NCI-H128 (cell line): ENCODE data around the gene TMEM198.

Experiments
- DNase-seq: peaks from one replicate; lab custom pipeline; 2025; ENCODE audit not compliant: unreplicated experiment; lab: John Stamatoyannopoulos, UW

Gene TMEM198

DNA sequence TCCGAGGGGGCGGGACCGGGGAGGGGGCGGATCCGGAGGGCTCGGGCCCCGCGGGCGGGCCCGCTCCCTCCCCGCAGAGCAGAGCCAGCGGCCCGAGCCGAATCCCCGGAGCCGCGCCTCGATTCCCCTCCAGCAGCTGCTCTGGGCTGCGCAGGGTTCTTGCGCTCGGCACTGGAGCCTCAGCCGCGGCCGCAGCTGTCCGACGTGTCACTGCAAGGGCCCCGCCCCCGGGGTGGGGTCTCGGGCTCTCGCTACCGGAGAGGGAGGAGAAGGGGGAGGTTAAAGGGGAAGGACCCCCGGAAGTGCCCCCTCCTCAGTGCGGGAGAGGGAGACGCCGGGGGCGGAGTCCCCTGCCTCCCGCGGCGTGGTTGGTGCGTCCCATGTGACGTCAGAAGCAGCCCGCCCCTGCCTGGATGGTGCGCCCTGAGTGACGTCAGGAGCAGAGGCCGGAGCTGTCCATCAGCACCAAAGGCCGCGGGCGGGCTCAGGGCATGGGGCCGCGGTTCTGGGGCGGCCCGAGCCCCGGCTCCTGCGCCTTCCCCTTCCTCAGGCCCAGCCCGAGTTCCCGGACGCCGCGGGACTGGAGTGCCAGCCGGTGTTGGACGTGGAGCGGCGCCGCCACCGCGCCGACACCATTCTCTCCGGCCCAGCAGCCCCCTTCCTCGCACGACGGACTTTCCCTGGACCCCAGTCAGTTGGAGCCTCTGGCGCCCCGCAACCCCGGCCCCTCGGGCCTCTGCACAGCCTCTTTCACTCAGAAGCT, at the start of gene TMEM198, which contains the start of gene CHPF:
Gene TMEM198 (plus strand): TSS at position 433 of the 763 bp plus-strand sequence. CDS start 700 bp downstream, outside the sequence.
Gene CHPF (minus strand): TSS at position 214 of the 763 bp plus-strand sequence. CDS start 271 bp downstream, outside the sequence.
- DNase-seq, result peak; percentile 91

DNA sequence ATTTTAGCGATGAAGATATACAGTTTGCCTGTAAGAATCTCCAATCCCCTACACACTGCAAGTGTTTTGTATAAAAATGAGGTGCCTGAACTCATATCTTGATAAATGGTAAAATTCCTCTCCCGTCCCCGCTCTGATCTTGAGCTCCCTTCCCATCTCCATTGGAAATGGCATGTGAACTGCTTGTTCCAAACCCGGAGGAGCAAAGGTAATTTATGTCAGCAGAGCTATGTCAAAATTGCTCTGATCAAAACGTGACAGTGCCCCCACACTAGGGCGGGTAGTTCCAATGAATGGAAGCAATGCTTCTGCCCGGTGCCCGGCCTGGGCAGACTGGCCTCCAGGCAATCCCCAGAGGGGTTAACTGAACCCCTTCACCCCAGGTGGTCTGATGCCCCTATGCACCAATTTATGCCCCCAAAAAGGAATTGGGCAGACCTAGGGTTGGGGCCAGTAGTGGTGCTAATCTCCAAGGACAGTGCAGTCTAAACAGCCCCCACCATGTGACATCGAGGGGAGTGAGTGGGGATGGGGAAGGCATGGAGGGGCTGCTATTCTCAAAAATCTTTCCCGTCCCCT, 48.8 kb upstream of the TMEM198 start:
- DNase-seq, result no peak

DNA sequence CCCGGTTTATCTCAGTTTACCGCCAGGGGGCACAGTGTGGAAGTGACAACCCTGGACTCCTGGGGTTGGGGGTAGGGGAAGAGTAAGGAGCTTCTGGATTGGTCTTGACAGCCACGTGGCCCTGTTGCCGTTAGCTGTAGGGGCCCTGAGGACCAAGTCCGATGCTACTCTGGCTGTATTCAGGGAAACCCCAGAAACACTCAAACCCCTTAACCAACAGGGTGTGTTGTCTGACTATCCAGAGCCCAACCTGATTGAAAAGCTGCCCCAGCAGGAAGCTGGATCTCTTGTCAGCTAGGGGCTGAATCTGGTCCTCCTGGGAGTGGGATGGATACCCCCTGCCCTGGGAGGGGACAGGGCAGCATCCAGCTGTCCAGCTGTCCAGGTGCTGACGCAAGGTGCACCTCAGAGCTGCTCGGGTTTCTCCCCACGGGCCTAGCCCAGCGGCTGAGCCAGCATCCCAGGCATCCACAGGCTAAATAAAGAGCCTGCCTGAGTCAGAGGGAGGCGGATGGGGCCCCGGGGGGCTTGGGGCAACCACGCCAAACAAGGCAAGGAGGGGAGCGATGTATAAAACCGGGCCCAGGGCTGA, 48.2 kb upstream of the TMEM198 start:
- DNase-seq, result no peak

DNA sequence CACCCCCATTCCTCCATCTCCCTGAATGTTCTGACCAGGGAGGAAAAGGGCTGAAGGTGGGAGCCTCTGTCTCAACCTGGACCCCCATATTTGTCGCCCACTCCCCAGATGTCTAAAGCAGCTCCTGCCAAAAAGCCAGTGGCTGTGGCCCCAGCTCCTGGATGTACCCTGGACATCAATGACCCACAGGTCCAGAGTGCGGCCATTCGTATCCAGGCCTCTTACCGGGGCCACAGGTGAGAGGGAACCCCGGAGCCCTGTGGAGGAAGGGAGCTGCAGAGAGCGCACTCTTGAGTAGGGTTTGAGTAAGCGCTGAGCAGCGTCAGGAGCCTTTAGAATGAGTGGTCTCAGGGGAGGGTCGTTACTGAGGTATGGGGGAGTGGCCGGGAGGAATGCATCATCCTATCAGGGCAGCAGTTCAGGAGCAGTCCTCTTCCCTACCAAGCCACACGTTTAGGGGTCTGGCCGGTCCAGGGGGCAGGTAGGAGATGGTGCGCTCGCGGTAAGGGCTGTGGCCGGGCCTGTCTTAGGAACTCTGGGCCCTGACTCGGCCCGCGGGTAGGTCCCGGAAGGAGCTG, 47.5 kb upstream of the TMEM198 start:
- DNase-seq, result no peak

GRCh38 chr2:219496825-219497494, 46.9 kb upstream of the TMEM198 start:
- no peak for DNase-seq

DNA sequence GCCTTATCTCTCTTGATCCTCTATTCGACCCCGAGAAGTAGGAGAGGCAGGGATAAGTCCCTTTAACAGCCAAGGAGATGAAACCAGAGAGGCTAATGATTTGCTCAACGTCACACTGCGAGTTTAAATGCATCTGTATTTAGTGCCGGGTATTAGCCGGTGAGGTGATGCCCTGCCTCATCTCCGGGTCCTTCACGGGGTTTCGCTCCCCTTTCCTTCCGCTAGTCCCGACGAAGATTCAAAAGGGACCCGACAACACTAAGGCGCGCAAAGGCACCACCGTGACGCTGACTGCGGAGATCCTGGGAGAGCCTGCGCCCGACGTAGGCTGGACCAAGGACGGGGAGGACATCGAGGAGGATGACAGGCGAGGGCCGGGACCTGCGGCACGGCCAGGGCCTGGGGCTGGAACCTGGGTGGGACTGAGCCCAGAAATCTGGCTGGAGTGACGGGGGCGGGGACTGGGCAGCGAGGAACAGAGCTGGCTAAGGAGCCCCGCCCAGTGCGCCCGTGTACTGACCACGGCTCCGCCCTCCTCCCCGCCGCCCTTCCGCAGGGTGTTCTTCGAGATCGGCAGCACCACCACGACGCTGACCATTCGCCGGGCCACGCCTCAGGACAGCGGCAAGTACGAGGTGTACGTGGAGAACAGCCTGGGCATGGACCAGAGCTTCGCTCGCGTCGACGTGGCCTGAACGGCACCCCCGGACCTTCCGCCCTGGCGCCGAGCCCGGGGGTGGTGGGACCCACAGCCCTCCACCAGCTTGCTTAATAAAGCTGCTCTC, 46.1 kb upstream of the TMEM198 start:
- no peak for DNase-seq

DNA sequence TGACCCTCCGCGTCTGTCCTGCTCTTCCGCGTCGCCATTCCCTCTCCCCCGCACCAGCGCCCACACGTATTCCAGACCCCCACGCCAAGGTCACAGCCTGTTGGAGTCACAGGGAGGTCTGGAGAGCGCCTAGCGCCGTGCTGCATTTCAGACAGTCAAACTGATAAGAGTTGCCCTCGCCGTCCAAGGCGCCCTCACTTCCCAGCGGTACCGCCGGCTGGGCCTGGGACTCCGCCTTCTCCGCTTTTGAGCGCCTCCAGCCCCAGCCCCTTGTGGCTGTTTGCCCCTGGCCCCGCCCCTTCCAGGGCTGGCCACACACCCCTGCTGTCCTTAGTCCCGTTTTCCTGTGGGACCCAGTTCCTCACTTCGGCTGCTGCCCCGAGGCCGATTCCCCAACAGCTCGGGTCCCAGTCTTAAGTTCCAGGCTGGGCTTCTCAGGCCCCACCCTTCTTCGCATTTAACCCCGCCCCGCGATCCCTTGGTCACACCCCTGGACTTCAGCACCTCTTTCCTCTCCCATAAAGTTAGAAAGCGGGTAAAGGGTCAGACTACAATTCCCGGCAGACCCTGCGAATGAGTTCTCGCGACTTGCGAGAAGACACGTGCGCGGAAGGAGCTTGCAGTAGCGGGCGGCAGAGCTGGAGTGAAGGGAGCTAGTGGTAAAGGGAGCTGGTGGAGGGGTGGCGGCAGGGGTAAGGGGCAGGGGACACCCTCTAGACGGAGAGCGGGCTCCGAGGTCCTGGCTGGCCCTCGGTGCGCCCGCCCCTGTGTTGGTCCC, 45.4 kb upstream of the TMEM198 start, which contains the start of gene GMPPA:
Gene GMPPA (plus strand): TSS at position 612 of the 778 bp plus-strand sequence. CDS start 1,085 bp downstream, outside the sequence.
- peak; percentile 86 for DNase-seq

DNA sequence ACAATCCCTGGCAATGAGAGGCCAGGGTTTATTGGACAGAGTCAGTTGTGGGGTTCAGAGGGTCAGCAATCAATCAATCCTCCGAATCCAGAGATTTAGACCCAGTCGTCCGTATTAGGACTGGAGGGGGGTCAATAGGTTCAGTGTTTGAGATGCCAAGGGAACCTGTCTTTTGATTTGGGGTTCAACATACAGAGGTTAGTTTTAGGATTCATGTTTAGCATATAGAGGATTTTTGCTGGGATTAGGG, 44.8 kb upstream of the TMEM198 start:
- no peak for DNase-seq

DNA sequence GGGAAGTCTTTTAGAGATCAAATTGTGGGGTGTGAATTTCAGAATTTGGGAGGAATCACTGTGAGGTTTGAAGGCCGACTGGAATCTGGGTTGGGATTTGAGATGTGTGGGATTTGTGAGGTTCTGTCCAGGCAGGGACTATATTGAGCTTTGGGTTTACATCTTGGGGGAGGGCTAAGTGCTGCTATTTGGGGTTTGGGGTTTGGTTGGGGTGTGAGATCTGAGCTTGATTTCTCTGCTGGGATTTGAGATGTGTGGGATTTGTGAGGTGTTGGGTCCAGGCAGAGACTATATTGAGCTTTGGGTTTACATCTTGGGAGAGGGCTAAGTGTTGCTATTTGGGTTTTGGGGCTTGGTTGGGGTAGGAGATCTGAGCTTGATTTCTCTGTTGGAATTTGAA, 44.3 kb upstream of the TMEM198 start:
- DNase-seq, result no peak

GRCh38 chr2:219500135-219500534, 43.7 kb upstream of the TMEM198 start:
- no peak for DNase-seq

DNA sequence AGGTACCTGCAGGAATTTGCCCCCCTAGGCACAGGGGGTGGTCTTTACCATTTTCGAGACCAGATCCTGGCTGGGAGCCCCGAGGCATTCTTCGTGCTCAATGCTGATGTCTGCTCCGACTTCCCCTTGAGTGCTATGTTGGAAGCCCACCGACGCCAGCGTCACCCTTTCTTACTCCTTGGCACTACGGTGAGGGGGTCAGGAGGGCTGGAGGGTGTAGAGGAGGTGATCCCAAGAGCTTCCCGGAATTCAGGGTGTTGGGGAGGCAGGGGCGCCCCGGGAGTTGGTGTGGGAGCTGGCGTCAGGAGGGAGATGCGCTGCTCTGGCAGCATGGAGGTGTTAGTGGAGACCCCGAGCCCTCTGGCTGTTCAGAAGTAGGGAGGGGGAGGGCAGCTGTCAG, 42.0 kb upstream of the TMEM198 start:
- no peak for DNase-seq

DNA sequence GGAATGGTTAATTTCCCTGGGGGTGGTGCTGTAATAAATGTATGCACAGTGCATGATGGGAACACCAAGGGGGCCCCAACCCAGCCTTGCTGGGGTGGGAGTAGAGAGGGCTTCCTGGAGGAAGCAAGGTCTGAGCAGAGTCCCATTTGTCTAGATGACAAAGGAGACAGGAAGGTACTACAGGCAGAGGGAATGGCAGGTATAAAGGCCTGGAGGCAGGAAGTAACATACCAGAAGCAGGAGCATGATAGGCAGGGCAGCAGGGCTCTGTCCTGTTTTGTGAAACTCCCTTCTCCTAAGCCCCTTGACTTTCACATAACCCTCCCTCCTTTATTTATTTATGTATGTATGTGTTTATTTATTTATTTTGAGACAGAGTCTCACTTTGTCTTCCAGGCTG, 41.2 kb upstream of the TMEM198 start:
- DNase-seq, result no peak

DNA sequence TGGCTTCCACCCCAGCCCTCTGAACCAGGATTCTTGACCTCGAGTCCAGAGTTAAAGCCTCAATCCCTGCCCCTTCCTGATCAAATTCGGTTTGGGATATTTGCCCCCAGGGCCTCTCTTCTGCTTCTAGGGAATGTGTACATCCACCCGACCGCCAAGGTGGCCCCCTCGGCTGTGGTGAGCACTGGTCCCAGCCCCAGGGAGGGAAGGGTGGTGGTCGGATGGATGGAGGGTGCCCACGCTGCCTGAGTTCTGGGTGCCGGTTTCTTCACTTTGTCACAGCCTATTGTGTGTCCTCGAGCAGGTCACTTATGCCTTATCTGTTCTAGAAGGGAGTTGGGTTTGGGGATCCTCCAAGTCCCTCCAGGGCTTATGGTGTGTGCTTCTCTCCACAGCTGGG, 38.2 kb upstream of the TMEM198 start:
- no peak for DNase-seq

GRCh38 chr2:219506153-219506801, 37.6 kb upstream of the TMEM198 start:
- DNase-seq, result no peak

DNA sequence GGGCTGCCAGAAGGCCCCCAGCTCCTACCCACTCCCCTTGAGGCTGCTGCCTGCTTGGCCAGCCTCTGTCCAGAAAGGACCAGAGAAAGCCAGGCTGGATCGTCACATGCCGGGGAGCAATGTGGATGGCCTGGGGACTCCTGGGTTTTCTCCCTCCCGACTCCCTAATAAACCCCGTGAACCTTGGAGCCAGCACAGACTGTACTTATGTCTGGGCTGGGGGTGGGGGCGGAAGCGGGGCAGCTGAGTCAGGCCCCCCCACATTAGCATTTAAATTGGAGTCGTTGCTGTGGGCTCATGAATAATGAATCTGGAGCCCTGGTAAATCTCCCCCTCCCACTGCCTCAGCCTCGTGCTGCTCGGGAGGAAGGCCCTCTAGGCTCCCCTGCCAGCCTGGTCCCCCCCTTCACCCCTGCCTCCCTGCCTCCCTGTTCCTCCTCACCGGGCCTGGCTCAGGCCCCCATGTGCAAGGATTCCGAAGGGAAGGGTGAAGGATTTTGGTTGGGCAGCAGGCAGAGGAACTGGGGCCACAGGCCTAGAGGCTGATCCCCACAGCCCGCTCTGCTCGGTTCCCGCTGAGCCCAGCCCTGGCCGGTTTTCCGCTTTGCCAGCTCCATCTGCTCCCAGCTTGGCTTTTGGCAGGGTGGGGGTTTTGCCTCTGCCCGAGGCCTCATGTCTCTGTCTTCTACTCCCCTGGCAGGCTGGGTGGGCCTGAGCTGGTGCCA, 36.9 kb upstream of the TMEM198 start:
- DNase-seq, result no peak

DNA sequence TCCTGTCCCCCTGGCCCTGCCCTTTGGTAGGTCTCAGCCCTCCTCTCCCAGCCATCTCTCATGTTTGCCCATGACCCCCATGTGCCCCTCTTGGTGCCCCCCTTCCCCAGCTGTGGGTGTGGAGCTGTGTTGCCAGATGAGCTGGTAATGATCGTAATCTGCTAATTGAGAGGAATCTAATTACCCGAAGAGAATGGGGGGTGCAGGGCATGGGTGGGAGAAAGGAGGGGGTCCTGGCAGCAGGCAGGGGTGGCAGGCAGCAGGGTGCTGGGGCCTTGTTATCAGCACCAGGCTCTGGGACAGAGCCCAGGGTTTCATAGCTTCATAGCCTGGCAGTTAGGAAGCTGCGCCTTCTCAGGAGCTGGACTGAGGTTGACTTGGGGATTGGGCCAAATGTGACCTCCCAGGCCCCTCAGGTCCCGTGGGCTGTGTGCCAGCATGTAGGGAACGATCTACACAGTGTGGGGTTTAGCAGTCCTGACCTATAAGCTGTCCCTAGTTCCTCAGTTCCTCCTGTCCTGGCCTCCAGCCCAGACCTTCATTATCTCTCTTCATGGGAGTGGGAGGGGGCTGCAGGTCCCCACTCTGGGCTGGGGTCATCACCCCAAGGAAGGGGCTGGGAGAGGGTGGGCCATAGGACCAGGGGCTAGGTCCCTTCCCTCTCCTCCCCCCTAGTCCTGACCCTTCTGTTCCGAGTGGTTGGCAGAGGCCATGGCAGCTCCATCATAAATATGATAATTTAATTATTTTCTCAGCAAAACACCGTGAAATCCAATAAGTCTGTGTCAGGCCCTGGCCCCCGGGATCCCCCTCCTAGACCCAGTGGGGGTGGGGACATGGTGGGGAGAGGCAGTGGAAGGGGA, 36.0 kb upstream of the TMEM198 start:
- no peak for DNase-seq

DNA sequence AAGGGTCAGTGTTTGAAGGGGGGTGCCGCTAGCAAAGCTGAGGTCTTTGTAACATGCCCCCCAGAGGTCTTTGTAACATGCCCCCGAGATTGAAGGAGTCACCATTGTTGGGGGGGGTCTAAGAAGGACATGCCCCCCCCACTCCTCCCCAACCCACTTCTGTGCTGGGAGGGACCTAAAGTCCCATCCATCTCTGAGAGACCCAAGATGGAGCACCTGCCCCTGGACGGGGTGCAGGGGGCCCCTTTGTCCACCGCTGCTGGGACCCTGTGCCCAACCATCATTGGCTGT, 35.4 kb upstream of the TMEM198 start:
- DNase-seq, result no peak
